GM19240 (cell line): ENCODE measurements around the gene UBE3D.
"Not testable (repeated sequence)": the region's sequence is repeated elsewhere in the genome, so short reads cannot be mapped to it uniquely, and the experiment has no call there.

ENCODE experiments used
- DNase-seq: peaks from one replicate; pipeline ENCODE4 v3.0.0; 2011; ENCODE audit warnings: low spot score; ENCODE audit not compliant: insufficient read length

The UBE3D gene

DNA sequence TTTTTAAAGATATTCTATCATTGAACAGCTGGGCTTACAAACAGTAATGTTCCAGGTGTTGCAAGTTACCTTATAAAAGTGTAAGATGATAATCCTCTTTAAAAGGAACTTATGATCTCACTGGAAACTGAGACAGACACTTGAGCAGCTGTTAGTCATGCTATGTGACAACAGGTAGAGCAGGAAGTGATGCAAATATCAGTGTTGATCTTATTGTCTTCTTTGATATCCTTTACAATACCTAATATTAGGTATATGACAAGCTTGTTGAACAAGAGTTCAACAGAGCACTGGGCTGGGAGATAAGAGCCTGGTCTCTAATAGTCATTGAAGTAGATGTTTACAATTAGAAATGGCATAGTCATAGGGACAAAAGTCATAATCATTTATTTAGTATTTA is 150.0 kb downstream of the UBE3D start:
- DNase-seq = no peak

DNA sequence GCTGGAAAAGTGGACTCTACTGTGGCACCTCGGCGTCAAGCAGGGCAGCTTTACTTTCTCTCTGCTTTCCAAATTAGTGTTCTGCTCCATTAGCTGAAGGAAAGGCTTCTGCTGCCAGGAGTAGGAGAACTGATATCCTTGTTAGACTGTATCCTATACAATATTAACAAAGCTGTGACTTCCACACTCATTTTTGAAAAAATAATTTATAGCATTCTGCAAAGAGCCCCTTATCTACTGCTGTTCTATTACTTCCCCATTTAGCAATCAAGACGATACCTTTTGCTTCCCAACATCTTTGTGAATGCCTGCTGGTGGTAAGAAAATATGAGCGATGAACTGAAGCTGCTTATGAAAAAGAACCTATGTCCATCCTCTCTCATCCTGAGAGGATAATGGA is 151.1 kb downstream of the UBE3D start:
- no peak for DNase-seq

DNA sequence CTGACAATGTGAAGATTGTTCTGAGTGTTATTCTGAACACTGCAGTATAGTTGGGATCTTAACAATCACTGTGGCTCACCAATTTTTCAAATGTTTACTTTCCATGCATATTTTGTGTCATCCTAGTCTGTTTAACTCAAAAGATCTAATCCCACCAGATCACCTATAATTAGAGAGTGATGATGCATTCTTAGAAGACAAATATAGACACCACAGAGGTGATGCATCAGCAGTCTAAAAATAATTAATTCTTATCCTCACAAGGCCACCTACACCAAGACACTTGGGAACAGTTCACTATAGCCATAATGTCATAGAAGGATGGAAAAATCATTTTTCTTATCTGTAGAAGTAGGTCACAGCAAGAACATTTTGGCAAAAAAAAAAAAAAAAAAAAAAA is 154.8 kb downstream of the UBE3D start:
- no peak for DNase-seq

DNA sequence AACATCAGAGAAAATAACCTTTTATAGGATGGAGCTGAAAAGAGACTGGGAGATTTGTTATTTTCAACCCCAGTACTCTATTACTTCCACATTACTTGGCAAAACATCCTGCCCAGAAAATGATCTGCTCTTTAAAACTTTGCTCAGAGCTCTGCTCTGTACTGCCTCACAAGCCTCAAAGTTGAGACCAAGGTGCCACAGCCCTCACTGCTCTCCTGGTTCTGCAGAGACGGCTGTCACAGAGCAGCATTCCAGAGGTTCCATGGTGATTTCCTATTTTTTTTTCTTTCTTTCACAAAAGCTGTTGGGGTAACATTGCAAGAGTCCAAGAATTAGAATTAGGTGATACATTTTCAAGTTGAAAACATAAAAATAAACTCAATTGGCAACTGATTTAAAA is 155.2 kb downstream of the UBE3D start:
- no peak for DNase-seq

DNA sequence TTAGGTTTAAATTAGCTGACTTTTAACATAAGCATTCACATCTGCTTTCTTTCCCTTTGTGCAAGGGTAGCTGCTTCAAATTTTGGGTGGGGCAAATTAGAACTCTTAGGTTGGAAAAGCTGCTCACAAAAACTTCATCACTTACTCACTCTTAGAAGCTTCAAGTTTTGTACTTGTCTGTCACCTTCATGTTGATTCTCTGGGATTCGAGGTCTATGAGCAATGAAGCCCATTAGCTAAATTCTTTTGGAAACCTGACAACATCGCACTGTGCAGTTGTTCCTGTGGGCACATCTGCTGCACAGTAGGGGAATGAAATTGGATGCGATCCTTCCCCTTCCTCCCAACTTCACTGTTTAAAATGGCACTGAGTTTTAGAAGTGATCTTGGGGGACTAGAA is 156.1 kb downstream of the UBE3D start:
- DNase-seq = no peak

DNA sequence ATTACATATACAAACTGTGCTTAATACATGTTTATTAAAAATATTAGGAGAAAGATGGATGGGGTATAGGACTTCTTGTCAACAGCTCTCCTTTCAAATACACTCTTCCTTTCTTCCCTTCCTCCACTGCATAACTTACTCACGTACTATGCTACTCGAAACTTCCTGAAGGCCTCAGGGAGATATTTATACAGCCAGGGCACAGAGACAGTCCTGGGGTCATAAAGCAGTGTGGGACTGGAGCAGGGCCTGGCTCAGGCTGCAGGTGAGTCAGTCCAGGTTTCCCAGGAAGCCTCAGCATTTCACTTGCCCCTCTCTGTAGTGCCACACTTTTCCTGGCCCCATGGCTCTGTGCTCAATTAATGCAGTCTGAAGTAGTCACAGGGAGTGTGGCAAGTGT is 157.0 kb downstream of the UBE3D start:
- no peak for DNase-seq

DNA sequence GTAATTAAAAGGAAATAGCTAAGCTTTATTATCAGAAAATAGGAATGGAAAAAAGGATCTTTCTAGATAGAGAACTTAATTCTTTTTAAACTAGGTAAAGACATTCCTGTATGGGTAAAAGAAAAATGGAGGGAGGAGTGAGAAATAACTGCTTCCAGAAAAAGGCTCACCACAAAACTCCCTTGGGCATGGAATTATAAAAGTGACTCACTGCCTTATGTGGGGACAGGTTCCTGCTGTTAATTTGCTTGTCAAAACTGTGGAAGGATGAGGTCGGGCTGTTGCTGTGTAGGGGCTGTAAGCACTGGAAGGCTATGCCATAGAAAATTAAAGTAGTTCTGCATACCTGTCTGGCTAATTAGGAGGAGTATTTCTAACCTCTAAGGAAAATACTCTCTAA is 158.7 kb downstream of the UBE3D start:
- no peak for DNase-seq

DNA sequence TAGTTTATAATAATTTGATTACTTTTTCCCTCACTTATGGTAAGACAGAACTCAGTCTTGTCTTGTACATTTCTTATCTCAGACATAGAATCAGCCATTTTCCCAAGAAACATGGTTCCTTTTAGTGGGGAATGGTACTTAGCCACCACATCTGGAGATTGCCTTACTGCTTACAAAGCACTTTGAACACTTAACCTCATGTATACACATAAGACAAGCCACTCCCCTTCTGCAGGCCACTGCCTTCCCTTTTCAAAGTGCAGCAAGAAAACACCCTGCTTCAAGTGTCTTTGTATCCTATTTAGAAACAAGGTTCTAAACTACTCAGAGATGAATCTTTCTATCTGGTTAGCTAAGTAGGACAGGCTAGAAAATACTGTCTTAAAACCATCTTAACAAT is 159.2 kb downstream of the UBE3D start:
- no peak for DNase-seq

DNA sequence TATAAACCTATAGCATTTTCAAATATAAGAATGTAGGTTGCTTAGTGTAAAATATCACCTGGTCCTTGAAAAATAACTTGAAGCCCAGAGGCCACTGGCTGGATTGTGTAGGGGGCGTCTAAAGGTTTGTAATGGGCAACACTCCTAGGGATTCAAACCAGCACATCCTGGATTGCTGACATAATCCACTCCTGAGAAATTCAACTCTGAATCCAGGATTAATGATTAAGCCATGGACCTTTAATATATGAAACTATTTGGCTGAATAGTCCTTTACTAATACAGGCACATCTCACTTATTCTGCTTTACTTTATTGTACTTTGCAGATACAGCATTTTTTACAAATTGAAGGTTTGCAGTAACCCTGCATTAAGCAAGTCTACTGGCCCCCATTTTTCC is 160.8 kb downstream of the UBE3D start:
- DNase-seq = no peak

DNA sequence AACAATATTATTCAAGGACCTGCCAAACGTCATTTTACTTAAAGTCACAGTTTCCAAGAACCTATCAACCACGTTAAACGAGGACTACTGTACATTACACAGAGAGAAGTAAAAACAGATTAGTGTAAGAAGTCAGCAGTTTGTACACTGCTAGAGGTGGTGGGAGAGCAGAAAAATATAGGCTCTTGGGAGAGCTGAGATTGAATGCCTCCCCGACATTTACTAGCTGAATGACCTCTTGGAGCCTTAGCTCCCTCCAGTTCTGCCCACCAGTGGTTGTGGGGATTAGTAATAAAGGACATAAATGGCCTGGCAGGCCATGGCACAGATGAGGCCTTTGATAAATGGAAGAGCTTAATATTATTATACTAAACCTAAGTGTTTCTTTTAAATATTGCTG is 161.4 kb downstream of the UBE3D start:
- no peak for DNase-seq

DNA sequence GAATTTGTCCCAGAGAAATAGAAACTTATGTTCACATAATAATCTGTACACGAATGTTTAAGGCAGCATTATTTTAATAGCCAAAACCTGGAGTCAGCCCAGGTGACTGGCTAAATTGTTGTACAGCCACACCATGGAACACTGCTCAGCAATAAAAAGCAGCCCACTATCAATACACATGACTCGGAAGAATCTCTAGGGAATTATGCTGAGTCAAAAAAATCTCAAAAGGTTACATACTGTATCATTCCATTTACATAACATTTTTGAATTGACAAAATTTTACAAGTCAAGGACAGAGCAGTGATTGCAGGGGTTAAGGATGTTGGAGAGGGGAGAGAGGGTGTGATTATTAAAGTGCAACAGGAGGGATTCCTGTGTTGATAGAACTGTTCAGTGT is 163.4 kb downstream of the UBE3D start:
- no peak for DNase-seq

DNA sequence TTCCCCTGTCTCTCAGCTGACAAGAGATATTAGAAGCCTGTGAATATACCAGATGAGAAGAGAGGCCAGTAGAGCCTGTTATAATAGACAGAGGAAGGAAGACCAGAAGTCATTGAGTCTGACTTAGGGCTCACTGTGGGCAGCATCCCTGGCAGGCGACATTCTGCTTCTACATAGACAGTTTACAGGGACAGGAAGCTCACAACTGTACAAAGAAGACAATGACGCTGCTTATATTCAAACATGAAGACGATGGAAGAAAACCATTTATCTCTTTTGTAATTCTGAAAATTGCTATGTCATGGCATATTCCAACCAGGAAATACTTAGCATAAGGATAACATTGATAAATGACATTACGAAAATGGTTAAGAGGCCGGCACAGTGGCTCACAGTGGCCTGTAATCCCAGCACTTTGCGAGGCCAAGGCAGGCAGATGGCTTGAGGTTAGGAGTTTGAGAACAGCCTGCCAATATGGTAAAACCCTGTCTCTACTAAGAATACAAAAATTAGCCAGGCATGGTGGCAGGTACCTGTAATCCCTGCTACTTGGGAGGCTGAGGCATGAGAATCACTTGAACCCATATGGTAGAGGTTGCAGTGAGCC is 170.9 kb downstream of the UBE3D start:
- no peak for DNase-seq

DNA sequence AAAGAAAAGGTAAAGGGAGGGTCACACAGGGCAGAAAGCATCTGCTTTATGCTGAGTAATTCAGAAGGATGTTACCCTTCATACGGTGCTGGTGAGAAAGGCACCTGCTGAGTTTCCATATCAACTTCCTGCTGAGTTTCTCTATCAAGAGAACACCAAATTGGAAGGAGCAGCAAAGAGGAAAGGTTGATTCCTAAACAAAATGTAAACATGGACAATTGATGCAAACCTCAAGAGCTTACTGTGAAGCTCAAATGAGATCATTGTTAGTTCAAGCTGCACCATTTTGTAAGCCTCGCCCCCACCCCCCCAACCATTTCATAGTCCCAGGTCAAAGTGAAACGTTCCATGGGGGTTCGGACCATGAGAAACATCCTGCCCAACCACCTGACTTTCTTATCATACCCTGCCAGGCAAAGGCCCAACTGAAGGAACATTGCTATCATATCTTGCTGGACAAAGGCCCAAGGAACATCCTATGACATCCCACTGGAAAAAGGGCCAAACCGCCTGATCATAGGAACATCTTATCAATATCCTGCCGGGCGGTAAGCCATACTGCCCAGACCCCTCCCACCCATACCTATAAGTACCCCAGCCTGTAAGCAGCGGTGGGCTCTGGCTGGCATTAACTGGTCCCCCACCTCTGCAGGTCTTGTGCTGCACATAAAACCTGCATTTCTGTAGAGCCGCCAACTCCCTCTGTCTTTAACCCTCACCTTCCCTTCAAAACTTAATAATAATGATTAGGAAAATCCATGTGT is 171.6 kb downstream of the UBE3D start:
- no peak for DNase-seq

DNA sequence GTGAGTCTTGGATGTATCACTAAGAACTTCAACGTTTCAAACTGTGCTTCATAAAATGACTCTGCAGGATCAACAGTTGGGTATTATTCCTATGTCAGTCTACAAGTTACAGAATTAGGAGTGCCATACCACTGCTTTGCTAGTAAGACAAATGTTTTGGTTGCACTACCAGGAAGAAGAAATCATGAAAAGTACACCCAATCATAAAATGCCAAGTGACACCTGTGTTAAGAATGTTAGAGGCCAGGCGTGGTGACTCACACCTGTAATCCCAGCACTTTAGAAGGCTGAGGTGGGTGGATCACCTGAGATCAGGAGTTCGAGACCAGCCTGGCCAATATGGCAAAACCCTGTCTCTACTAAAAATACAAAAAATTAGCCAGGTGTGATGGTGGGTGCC is 174.1 kb downstream of the UBE3D start:
- not testable (repeated sequence) for DNase-seq

DNA sequence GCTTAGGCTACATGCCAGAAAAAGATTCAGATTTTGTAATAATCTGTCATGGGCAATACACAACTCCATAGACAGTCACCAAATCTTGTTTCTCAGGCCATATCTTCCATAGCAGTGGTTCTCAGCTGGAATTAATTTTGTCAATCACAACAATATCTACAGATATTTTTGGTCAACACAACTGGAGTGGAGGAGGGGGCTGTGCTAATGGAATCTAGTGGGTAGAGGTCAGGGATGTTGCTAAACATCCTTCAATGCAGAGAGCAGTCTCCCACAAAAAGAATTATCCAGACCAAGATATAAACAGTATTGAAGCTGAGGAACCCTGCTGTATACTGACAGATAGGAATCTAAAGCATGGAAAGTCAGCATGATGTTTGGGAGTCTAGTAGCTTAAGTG is 174.6 kb downstream of the UBE3D start:
- no peak for DNase-seq

DNA sequence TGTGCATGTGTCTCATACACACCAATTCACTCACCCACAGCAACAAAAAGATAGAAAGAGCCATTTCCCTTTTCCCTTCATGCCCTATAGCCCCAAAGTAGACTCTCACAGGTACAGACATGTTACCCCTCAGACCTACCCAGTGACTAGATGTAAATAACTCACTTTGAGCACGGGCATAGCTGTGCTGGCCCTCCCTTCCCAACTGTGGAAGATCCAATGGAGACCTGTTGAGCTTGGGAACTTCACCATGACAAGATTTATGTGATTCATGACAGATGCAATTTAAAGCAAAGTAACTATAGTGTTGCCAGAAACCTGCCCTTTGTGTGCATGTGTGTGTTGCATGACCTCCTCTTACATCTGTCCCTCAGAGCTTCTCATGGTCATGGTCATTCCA is 175.4 kb downstream of the UBE3D start:
- DNase-seq = no peak

DNA sequence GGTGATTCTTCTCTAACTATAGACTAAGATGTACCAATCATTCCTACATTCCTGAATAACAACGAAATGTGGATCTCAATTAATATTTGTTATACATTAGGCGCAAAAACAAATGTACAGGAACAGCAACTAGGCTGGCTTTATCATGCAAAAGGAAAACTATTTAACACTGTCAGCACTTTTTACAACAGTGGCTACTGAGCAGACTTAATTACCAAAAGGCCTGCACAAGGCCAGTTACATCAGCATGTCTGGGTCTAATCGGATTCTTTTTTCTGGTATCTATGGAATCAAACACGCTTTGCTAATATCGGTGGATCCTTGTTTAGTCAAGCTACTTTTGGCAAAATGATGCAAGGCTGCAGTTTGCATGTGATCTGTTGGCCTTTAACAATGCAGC is 176.5 kb downstream of the UBE3D start:
- no peak for DNase-seq

DNA sequence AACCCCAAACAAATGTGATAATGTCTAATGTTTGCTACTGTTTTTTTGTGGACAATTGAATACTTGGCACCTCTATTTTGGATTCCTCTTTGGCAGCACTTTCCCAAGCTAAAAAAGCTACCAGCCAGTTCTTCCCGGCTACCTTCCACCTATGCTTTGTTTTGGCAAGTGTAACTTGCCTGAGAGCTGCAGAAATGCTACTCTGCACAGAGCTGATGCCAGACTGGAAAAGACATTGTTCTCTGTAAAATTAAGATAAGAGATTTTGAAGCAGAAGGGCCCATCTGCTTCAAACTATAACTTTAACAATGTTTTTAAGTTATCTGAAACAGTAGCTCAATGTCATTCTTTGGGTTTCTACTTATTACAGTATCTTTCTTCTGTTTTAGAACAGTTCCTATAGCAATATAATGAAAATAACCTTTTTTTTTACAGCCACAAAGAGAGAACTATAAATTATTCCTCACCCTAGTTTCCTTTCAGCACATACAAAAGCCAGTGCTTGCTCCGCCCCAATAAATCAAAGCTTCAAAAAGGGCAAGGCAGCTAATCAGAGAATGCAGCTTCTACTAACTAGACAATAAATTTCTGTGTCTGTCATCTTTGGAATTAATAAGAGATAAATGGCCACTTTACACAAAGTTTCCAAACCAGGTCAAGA is 183.1 kb downstream of the UBE3D start:
- no peak for DNase-seq

DNA sequence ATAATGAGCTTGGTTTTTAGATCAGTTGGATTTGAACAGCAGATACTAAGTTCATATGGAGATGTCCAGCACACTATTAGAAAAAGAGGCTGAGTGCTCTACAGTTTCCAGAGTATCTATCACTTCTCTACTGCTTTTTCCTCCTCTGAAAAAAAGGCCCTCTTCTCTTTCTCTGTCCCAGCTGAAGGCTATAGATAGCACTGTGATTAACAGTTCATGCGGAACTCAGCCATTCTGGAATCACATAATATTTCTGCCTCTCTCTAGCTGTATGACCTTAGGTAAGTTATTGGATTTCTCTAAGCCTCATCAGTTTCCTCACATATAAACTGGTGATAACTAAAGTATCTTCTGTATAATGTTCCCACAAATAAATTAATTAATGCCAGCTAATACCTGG is 184.1 kb downstream of the UBE3D start:
- no peak for DNase-seq

DNA sequence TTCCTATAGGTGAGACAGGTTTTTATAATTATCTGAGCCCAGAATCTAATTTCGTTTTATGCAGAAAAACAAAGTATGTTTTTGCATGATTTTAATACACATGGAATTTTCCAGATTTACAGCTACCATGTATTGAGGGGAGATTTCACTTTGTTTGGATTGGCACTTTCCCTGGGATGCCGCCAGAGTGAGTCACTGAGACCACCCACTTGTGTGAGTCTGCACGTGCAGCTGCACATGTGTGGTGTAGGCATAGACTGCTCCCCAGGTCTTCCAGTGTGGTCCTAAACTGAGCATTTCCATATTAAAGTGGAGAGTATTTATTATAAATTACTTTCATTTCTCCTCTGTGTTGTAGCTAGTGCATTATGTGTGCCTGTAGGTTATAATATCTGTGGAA is 186.8 kb downstream of the UBE3D start:
- DNase-seq = no peak

DNA sequence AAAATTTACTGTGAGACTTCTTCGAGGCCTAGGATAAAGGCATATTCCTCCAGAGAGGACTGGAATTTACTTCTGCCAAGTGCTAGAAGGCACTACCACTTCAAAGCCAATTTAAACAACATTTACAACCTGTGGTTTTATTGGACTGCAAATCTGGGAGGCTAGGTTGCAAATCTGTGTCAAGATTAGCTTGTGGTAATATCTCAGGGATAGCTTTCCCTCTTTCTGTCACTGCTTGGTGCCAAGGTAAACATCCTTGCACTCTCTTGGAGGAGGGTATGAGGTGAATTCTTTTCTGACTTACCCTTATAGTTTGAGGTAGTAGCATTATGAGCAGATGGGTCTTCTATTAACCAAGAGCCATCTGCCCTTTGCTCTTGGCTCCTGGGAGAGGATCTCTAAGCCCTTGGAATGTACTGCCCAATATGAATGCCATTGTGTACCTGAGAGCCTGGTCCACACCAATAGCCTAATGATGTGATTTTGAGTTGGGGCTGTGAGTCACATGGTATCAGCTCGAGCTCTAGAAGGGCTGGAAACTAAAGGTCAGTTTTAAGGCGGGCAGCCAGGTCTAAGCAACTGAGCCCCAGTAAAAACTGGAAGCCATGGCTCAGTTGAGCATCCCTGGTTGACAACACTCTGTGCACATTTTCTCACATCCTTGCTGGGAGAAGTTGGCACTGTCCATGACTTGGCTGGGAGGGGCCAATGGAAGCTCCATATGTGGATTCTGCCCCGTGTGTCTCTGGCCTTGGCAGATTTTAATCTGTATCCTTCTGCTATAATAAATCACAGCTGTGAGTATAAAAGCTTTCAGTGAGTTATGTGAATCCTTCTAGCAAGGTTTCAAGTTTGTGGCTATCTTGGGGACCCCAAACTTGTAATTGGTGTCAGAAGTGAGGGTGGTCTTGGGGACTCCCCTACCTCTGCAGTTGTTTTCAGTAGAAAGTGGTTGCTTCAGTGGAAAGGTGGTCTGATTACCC is 188.1 kb downstream of the UBE3D start:
- no peak for DNase-seq
